Gastroesophageal sphincter (tissue), 3 donors: ENCODE data around the gene TFF1.

Experiments
- POLR2A ChIP-seq, 2 donors: fragments of 450-650 bp; IDR thresholded peaks; one replicate each; pipeline ENCODE4 v1.6.1; 2017; ENCODE audit warnings: antibody characterized with exemption in 2 of 2, mild to moderate bottlenecking in 2 of 2, moderate library complexity in 1 of 2
- POLR2AphosphoS5 ChIP-seq: sonication (generic); formaldehyde crosslinking; IDR thresholded peaks from one replicate; pipeline ENCODE4 v1.6.1; 2017; ENCODE audit warnings: antibody characterized with exemption
- TF ChIP-seq, protein P1 (sequence below), 4 experiments: fragments of 200-600 bp in 2 of 4; fragments of 450-650 bp in 2 of 4; sonication (generic) in 1 of 4; IDR thresholded peaks; one replicate each; pipeline ENCODE4 v1.5.1; 2017 to 2019; ENCODE audit warnings: antibody characterized with exemption in 4 of 4, mild to moderate bottlenecking in 2 of 4, moderate library complexity in 2 of 4

DNA sequence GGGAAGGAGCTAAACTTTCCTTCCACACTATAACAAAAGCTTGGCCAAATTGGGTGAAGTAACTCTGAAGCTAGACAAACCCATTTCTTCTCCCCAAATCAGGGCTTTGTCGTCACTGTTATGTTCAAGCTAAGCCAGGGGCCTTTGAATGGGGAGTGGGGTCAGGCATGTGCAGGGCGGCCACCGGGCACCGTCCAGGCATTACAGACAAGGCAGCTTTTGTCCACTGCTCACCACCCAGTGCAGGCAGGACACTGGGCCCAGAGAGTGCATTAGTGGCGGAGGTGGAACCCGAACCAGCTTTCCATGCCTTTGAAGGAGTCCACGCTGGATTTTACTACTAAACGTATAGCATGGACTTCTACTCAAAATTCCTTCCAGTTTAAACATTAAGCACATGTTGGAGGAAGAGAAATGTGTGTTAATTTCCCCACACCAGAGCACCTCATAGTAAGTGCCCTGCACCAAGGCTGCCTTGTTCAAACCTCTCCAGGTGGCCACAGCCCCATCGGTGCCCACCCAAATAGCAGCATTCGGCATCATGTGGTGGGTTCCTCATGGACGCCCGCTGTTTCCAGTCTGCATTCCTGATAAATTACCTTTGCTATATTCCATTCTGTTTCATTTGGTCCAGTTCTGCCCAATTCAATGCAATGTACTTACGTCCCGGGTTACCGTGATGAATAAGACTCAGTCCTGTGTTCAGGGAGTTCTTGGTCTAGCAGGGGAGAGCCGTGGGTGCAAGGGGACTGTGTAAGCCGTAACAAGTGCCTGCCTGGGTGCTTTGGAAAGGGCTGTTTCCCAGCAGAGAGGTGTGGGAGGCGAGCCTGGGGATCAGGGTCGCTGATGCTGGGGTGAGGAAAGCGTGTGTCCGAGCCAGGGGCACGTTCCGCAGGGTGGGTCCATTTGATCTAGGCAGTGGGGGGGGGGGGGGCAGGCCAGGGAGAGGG, 39.0 kb upstream of the TFF1 start:
- no peak for TF ChIP-seq POLR2AphosphoS5
- no peak for TF ChIP-seq POLR2A (IDR thresholded peaks at IDR 0.05)
- TF ChIP-seq, protein P1, sequence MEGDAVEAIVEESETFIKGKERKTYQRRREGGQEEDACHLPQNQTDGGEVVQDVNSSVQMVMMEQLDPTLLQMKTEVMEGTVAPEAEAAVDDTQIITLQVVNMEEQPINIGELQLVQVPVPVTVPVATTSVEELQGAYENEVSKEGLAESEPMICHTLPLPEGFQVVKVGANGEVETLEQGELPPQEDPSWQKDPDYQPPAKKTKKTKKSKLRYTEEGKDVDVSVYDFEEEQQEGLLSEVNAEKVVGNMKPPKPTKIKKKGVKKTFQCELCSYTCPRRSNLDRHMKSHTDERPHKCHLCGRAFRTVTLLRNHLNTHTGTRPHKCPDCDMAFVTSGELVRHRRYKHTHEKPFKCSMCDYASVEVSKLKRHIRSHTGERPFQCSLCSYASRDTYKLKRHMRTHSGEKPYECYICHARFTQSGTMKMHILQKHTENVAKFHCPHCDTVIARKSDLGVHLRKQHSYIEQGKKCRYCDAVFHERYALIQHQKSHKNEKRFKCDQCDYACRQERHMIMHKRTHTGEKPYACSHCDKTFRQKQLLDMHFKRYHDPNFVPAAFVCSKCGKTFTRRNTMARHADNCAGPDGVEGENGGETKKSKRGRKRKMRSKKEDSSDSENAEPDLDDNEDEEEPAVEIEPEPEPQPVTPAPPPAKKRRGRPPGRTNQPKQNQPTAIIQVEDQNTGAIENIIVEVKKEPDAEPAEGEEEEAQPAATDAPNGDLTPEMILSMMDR (IDR thresholded peaks at IDR 0.05), result no peak
